Inferior parietal cortex (tissue), 1 donor: ENCODE results near the gene CSTF2T.

ENCODE experiments used
- DNase-seq: peaks from one replicate; pipeline ENCODE4 v3.0.0-alpha.2; 2016; ENCODE audit errors: extremely low spot score

CSTF2T gene

DNA sequence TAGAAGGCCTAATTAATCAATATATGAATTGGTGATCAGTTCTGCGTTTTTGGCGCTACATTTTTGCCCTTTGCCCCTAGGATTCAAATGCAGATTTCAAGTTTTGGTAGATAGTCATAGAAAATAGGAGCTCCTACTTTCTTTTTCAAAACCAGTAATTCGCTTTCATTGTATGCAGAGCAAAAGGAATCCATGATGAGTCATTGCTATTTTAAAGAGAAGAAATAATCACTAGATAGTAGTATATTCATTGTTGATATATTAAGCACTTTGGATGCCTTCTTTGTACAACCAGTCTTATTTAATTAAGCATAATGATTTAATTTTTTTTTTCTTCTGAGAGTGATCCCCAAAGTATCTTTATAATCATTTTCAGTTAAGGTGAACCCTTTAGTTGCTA lies 50.3 kb downstream of the CSTF2T start:
- no peak for DNase-seq
